ENCODE data around the gene PSMG4. TPM values are rescaled to one million over a fixed set of nuclear protein-coding genes. Genes with fewer than 3 reads are reported as not detected.

PSMG4 gene
- total and polyA plus RNA-seq, 8 donors, result 10.6 to 40.5 (median 17.4) TPM

GRCh38 chr6:3287976-3288707 is 29.4 kb downstream of the PSMG4 start:
- no peak overlapping the region for H3K4me3 ChIP-seq
- H3K27me3 ChIP-seq, result no peaks in the 10 kb centered on the region
- peaks cover 0 to 8% (median 0%) of the 10 kb centered on the region in 3 donors for H3K36me3 ChIP-seq
- H3K9me3 ChIP-seq, result no peaks in the 10 kb centered on the region
- no peaks in the 10 kb centered on the region for H3K4me1 ChIP-seq
- intact Hi-C loops (cut with DNase I), result no loop called here
- H3K27ac ChIP-seq, result no peak overlapping the region
- WGBS, 2 donors, result 86 to 88% methylated on average over 17 of the region's 17 CpGs
- no peak for TF ChIP-seq CTCF (IDR thresholded peaks at IDR 0.05)
- ATAC-seq (no peak), DNase-seq (peak in 1 of 6 donors; percentile 33), FAIRE-seq (no peak)

GRCh38 chr6:3288711-3289663 is 30.2 kb downstream of the PSMG4 start:
- WGBS, 2 donors, result 91 to 92% methylated on average over 19 to 21 of the region's 21 CpGs
- TF ChIP-seq CTCF (IDR thresholded peaks at IDR 0.05), result no peak
- H3K4me1 ChIP-seq, result no peaks in the 10 kb centered on the region
- no peak overlapping the region for H3K4me3 ChIP-seq
- H3K27ac ChIP-seq, result no peak overlapping the region
- no peak for FAIRE-seq
- no peaks in the 10 kb centered on the region for H3K9me3 ChIP-seq
- no peaks in the 10 kb centered on the region for H3K27me3 ChIP-seq
- peak in 1 of 6 donors; percentile 56 for DNase-seq
- ATAC-seq, result no peak
- H3K36me3 ChIP-seq, result peaks cover 0 to 5% (median 0%) of the 10 kb centered on the region in 3 donors
- intact Hi-C loops (cut with DNase I), result no loop called here

GRCh38 chr6:3289664-3290055 is 30.9 kb downstream of the PSMG4 start:
- Histone ChIP-seq H3K4me3 (no peak overlapping the region), H3K9me3 (no peaks in the 10 kb centered on the region), H3K36me3 (peaks cover 0 to 5% (median 0%) of the 10 kb centered on the region in 3 donors), H3K27ac (no peak overlapping the region), H3K27me3 (no peaks in the 10 kb centered on the region), H3K4me1 (no peaks in the 10 kb centered on the region)
- FAIRE-seq (no peak), DNase-seq (peak in 1 of 6 donors; percentile 39), ATAC-seq (no peak)
- intact Hi-C loops (cut with DNase I), result no loop called here
- 86 to 91% methylated on average over 7 of the region's 7 CpGs for WGBS, 2 donors
- TF ChIP-seq CTCF (IDR thresholded peaks at IDR 0.05), result no peak

GRCh38 chr6:3290149-3290930 is 31.6 kb downstream of the PSMG4 start:
- H3K9me3 ChIP-seq, result no peaks in the 10 kb centered on the region
- ATAC-seq, result no peak
- no peak overlapping the region for H3K4me3 ChIP-seq
- FAIRE-seq, result no peak
- no peak overlapping the region for H3K27ac ChIP-seq
- no peaks in the 10 kb centered on the region for H3K27me3 ChIP-seq
- peaks cover 0 to 2% (median 0%) of the 10 kb centered on the region in 3 donors for H3K36me3 ChIP-seq
- H3K4me1 ChIP-seq, result no peaks in the 10 kb centered on the region
- no peak for TF ChIP-seq CTCF (IDR thresholded peaks at IDR 0.05)
- WGBS, 2 donors, result 87 to 88% methylated on average over 15 of the region's 15 CpGs
- intact Hi-C loops (cut with DNase I), result no loop called here
- peak in 1 of 6 donors; percentile 21 for DNase-seq

Data from pancreas (tissue), 10 donors.